Measurements from ENCODE around the gene CST2.

DNA sequence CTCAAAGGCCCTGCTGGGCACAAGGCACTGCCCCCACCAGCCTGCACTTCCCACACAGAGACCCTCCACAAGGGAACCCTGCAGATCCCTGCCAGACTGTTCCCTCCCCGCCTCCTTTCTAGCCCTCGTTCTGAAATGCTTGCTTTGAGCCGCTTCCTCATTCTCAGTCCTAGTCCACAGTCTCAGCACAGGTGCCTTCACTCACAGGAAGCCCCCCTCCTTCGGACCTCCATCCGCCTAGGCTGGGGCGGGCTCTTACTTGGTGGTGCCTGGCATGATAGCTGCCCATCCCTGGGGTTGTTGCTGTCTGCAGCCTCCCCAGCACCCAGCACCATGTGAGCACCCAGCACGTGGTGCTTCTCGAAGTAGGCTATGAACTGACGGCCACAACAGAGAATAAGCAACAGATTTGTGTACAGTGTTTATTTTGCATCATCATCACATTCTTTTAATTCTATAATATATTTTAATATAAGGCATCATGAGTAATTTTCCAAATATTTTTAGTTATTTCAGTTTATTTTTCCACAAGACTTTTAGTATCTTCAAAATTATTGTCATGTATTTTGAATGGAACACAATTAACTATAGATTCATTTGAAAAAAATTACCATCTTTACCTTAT, 40.7 kb upstream of the CST2 start:
- TF ChIP-seq, protein P1, sequence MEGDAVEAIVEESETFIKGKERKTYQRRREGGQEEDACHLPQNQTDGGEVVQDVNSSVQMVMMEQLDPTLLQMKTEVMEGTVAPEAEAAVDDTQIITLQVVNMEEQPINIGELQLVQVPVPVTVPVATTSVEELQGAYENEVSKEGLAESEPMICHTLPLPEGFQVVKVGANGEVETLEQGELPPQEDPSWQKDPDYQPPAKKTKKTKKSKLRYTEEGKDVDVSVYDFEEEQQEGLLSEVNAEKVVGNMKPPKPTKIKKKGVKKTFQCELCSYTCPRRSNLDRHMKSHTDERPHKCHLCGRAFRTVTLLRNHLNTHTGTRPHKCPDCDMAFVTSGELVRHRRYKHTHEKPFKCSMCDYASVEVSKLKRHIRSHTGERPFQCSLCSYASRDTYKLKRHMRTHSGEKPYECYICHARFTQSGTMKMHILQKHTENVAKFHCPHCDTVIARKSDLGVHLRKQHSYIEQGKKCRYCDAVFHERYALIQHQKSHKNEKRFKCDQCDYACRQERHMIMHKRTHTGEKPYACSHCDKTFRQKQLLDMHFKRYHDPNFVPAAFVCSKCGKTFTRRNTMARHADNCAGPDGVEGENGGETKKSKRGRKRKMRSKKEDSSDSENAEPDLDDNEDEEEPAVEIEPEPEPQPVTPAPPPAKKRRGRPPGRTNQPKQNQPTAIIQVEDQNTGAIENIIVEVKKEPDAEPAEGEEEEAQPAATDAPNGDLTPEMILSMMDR (conservative IDR thresholded peaks at IDR 0.05; ENCODE audit: low read length), result no peak
- no peak for TF ChIP-seq EZH2phosphoT487 (IDR thresholded peaks at IDR 0.05; ENCODE audit: borderline replicate concordance)
